Measurements from ENCODE around the gene TNFSF11.
A peak's percentile ranks its signal among the peaks of the same experiment; 100 is the strongest.

TNFSF11 gene

DNA sequence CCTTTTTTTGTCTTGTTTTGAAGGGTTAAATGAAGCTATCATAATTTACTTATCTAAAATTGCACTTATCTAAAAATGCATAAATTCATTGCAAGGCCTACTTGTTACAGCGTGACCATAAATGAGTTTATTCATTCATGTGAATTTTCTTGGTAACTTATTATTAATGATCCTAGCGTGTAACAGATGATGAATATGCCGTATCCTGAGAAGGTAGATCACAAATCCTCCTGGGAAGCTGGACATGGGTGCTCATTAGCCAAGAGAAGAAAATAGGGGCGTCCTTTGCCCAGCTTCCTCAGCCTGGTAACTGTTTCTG is 21.3 kb downstream of the TNFSF11 start:
- no peak for DNase-seq
- H3K79me2 ChIP-seq (ENCODE audit: low read length) = no peaks in the 10 kb centered on the region
- TF ChIP-seq, protein P1, sequence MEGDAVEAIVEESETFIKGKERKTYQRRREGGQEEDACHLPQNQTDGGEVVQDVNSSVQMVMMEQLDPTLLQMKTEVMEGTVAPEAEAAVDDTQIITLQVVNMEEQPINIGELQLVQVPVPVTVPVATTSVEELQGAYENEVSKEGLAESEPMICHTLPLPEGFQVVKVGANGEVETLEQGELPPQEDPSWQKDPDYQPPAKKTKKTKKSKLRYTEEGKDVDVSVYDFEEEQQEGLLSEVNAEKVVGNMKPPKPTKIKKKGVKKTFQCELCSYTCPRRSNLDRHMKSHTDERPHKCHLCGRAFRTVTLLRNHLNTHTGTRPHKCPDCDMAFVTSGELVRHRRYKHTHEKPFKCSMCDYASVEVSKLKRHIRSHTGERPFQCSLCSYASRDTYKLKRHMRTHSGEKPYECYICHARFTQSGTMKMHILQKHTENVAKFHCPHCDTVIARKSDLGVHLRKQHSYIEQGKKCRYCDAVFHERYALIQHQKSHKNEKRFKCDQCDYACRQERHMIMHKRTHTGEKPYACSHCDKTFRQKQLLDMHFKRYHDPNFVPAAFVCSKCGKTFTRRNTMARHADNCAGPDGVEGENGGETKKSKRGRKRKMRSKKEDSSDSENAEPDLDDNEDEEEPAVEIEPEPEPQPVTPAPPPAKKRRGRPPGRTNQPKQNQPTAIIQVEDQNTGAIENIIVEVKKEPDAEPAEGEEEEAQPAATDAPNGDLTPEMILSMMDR (IDR thresholded peaks at IDR 0.05; ENCODE audit: low read length) = no peak
- TF ChIP-seq EZH2 (optimal IDR thresholded peaks at IDR 0.05; ENCODE audit: low read depth, low read length) (no peak), EZH2phosphoT487 (IDR thresholded peaks at IDR 0.05; ENCODE audit: low read length) (no peak)
- no peak overlapping the region for H3K4me3 ChIP-seq (ENCODE audit: low read length)
- no peaks in the 10 kb centered on the region for H3F3A ChIP-seq (ENCODE audit: insufficient read depth, low read length)
- H3K9me2 ChIP-seq (replicated peaks; ENCODE audit: insufficient read depth, low read length) = no peaks in the 10 kb centered on the region
- no peaks in the 10 kb centered on the region for H3K27me3 ChIP-seq (replicated peaks; ENCODE audit: insufficient read depth, low read length)
- H3K4me2 ChIP-seq (ENCODE audit: low read depth, low read length) = no peak overlapping the region
- H3K9ac ChIP-seq (ENCODE audit: low read length) = no peak overlapping the region
- H3K4me1 ChIP-seq (ENCODE audit: low read length) = no peaks in the 10 kb centered on the region
- H3K27ac ChIP-seq (ENCODE audit: low read length) = no peak overlapping the region
- no peak overlapping the region for H2AFZ ChIP-seq (ENCODE audit: low read length)
- H4K20me1 ChIP-seq (ENCODE audit: insufficient read depth, low read length) = no peaks in the 10 kb centered on the region
- H3K36me3 ChIP-seq (replicated peaks; ENCODE audit: insufficient read depth, low read length) = no peaks in the 10 kb centered on the region
- no peaks in the 10 kb centered on the region for H3K9me3 ChIP-seq (replicated peaks; ENCODE audit: insufficient read depth, low read length)

DNA sequence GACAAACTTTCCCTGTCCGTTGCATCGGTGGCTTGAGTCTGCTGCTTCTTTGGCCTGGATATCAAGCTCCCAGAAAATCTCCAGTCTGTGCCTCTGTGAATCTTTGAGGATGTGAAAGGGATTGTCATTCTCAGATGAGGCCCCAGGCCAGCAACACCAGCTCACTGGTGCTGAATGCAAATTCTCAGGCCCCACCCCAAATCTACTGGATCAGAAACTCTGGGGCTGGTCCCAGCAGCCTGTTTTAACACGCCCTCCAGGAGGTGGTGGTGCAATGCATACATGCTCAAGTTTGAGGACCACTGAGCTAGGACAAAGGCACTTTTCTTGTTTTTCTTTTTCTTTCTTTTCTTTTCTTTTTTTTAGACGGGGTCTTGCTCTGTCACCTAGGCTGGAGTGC is 23.6 kb downstream of the TNFSF11 start:
- DNase-seq = no peak
- Histone ChIP-seq H3K36me3 (replicated peaks; ENCODE audit: insufficient read depth, low read length) (no peaks in the 10 kb centered on the region), H3K9ac (ENCODE audit: low read length) (no peak overlapping the region), H3K4me2 (ENCODE audit: low read depth, low read length) (no peak overlapping the region), H3K4me1 (ENCODE audit: low read length) (no peaks in the 10 kb centered on the region), H3K79me2 (ENCODE audit: low read length) (no peaks in the 10 kb centered on the region), H3K27me3 (replicated peaks; ENCODE audit: insufficient read depth, low read length) (no peaks in the 10 kb centered on the region), H3K9me3 (replicated peaks; ENCODE audit: insufficient read depth, low read length) (no peaks in the 10 kb centered on the region), H3K4me3 (ENCODE audit: low read length) (no peak overlapping the region), H2AFZ (ENCODE audit: low read length) (no peak overlapping the region), H3K9me2 (replicated peaks; ENCODE audit: insufficient read depth, low read length) (no peaks in the 10 kb centered on the region), H3F3A (ENCODE audit: insufficient read depth, low read length) (no peaks in the 10 kb centered on the region), H4K20me1 (ENCODE audit: insufficient read depth, low read length) (no peaks in the 10 kb centered on the region), H3K27ac (ENCODE audit: low read length) (no peak overlapping the region)
- TF ChIP-seq, protein P1 (IDR thresholded peaks at IDR 0.05; ENCODE audit: low read length) = no peak
- no peak for TF ChIP-seq EZH2 (optimal IDR thresholded peaks at IDR 0.05; ENCODE audit: low read depth, low read length)

DNA sequence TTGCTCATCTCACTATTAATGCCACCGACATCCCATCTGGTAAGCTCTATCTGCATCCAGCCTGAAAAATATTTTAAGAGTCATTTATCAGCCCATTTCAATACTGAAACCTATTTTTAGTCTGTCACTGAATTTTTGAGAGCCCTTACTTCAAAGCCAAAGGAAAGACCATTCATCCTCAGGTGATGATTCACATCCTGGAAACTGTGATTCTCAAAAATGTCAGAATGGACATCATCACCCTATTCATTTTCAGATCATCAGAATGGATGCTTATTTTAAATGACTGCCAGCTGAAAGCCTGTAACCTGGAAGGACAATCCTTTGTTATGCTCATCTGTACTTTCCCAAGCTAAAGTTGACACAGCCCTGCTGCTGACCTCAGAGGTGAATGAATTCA is 27.0 kb downstream of the TNFSF11 start:
- Histone ChIP-seq H3K4me1 (ENCODE audit: low read length) (no peaks in the 10 kb centered on the region), H2AFZ (ENCODE audit: low read length) (no peak overlapping the region), H3K4me2 (ENCODE audit: low read depth, low read length) (no peak overlapping the region), H3K9me3 (replicated peaks; ENCODE audit: insufficient read depth, low read length) (no peaks in the 10 kb centered on the region), H3F3A (ENCODE audit: insufficient read depth, low read length) (no peaks in the 10 kb centered on the region), H3K27ac (ENCODE audit: low read length) (no peak overlapping the region), H3K79me2 (ENCODE audit: low read length) (no peaks in the 10 kb centered on the region), H4K20me1 (ENCODE audit: insufficient read depth, low read length) (no peaks in the 10 kb centered on the region), H3K9me2 (replicated peaks; ENCODE audit: insufficient read depth, low read length) (no peaks in the 10 kb centered on the region), H3K36me3 (replicated peaks; ENCODE audit: insufficient read depth, low read length) (no peaks in the 10 kb centered on the region), H3K9ac (ENCODE audit: low read length) (no peak overlapping the region), H3K4me3 (ENCODE audit: low read length) (no peak overlapping the region), H3K27me3 (replicated peaks; ENCODE audit: insufficient read depth, low read length) (no peaks in the 10 kb centered on the region)
- TF ChIP-seq EZH2 (optimal IDR thresholded peaks at IDR 0.05; ENCODE audit: low read depth, low read length) (no peak), EZH2phosphoT487 (IDR thresholded peaks at IDR 0.05; ENCODE audit: low read length) (no peak)
- DNase-seq = no peak

DNA sequence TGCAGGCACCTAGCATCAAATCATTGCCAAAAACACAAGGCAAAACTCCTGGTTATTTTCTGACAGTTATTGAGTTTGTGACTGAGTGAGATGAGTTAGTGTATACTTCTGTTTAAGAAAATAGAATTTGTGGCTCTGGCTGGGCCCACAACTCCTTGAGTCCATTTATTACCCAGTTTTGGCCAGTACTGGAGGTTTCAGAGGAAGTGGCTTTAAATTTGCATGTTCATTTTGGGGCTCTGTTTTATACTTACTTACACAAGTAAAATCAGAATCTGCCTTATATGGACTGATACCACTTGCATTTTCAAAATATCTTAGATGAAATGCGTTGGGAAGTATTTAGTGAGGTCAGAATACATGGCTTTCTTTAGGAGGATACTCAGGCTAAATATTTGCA is 29.0 kb downstream of the TNFSF11 start:
- H3F3A ChIP-seq (ENCODE audit: insufficient read depth, low read length) = no peaks in the 10 kb centered on the region
- no peaks in the 10 kb centered on the region for H3K4me1 ChIP-seq (ENCODE audit: low read length)
- H3K79me2 ChIP-seq (ENCODE audit: low read length) = no peaks in the 10 kb centered on the region
- no peak overlapping the region for H3K9ac ChIP-seq (ENCODE audit: low read length)
- no peak overlapping the region for H3K27ac ChIP-seq (ENCODE audit: low read length)
- no peak overlapping the region for H3K4me2 ChIP-seq (ENCODE audit: low read depth, low read length)
- H3K9me3 ChIP-seq (replicated peaks; ENCODE audit: insufficient read depth, low read length) = no peaks in the 10 kb centered on the region
- TF ChIP-seq EZH2phosphoT487 (IDR thresholded peaks at IDR 0.05; ENCODE audit: low read length) (no peak), EZH2 (optimal IDR thresholded peaks at IDR 0.05; ENCODE audit: low read depth, low read length) (no peak)
- TF ChIP-seq, protein P1 (IDR thresholded peaks at IDR 0.05; ENCODE audit: low read length) = no peak
- peak; percentile 6 for DNase-seq
- H4K20me1 ChIP-seq (ENCODE audit: insufficient read depth, low read length) = no peaks in the 10 kb centered on the region
- H2AFZ ChIP-seq (ENCODE audit: low read length) = no peak overlapping the region
- no peaks in the 10 kb centered on the region for H3K27me3 ChIP-seq (replicated peaks; ENCODE audit: insufficient read depth, low read length)
- no peaks in the 10 kb centered on the region for H3K9me2 ChIP-seq (replicated peaks; ENCODE audit: insufficient read depth, low read length)
- no peaks in the 10 kb centered on the region for H3K36me3 ChIP-seq (replicated peaks; ENCODE audit: insufficient read depth, low read length)
- H3K4me3 ChIP-seq (ENCODE audit: low read length) = no peak overlapping the region
